OCI-LY7 (cell line): ENCODE data around the gene CCNG1.

Experiments
- CTCF ChIP-seq: fragments of 200-600 bp; sonication (generic); conservative IDR thresholded peaks from 2 replicates; pipeline ENCODE4 v1.5.1; 2014; ENCODE audit warnings: mild to moderate bottlenecking, antibody characterized with exemption, low read length, moderate library complexity, mixed read lengths
- EZH2phosphoT487 ChIP-seq: fragments of 200-600 bp; sonication (generic); IDR thresholded peaks from 2 replicates; pipeline ENCODE4 v1.6.1; 2018; ENCODE audit warnings: low read depth, borderline replicate concordance, mild to moderate bottlenecking, mixed run types, antibody characterized with exemption, low read length, moderate library complexity, mixed read lengths

- TF ChIP-seq CTCF (no peak), EZH2phosphoT487 (no peak)
Measured at GRCh38 chr5:163404364-163405173, 32.8 kb upstream of the CCNG1 start.
